HepG2 (cell line): ENCODE data around the gene NDRG3. TPM values are rescaled to one million over a fixed set of nuclear protein-coding genes. Genes with fewer than 3 reads are reported as not detected.

Source experiments
- ATAC-seq: fragments of 200-7000 bp; cut with Tn5 transposase; 3 replicates; pipeline ENCODE4 v1.9.1; 2020; ENCODE audit warnings: mild to moderate bottlenecking, moderate library complexity
- BruUV-seq: library from RNA; stranded (reverse); fragments of 400-500 nt; replicated peaks from 2 replicates; lab custom pipeline; 2021; lab: Mats Ljungman, UMichigan
- CTCF ChIA-PET: fragments of 300-600 bp; formaldehyde crosslinking; extraction: SDS; loops from one replicate; lab custom pipeline; 2021; ENCODE audit warnings: low total read pairs, inconsistent platforms, low intra/inter-chr PET ratio; lab: Yijun Ruan, JAX
- POLR2A ChIA-PET: fragments of 350-600 bp; sonication (Branson Sonifier 250); formaldehyde crosslinking; loops from one replicate; lab custom pipeline; 2020; ENCODE audit warnings: antibody characterized with exemption, inconsistent platforms; lab: Yijun Ruan, JAX
- DNase-seq: peaks from one replicate; pipeline ENCODE4 v3.0.0-alpha.2; 2015; ENCODE audit warnings: low spot score
- FAIRE-seq: peaks from 3 replicates; lab custom pipeline; 2011; peaks lifted over from hg19 to GRCh38; lab: Jason Lieb, UNC
- H2AFZ ChIP-seq: one replicate; pipeline ENCODE4 v1.6.1; 2011; ENCODE audit warnings: low read length, inconsistent platforms
- H3K27ac ChIP-seq: fragments of 300-600 bp; 3 replicates; pipeline ENCODE4 v1.8.0; 2011; ENCODE audit warnings: mixed run types, mild to moderate bottlenecking, mixed read lengths, low read length, inconsistent platforms; ENCODE audit not compliant: insufficient read depth; ENCODE audit errors: extremely low read length
- H3K27me3 ChIP-seq, 2 experiments: fragments of 200-600 bp in 1 of 2; 2 replicates in 1 of 2; 3 replicates in 1 of 2; pipeline versions ENCODE4 v1.6.0 to v1.8.0; 2011; ENCODE audit warnings: low read length in 2 of 2, mild to moderate bottlenecking in 2 of 2, moderate library complexity in 2 of 2, inconsistent platforms in 1 of 2; ENCODE audit not compliant: insufficient read depth in 2 of 2, control insufficient read depth in 1 of 2
- H3K36me3 ChIP-seq, 2 experiments: fragments of 200-600 bp in 1 of 2; replicated peaks in 1 of 2; 2 replicates in 1 of 2; 3 replicates in 1 of 2; pipeline versions ENCODE4 v1.5.1 to v1.8.0; 2011; ENCODE audit warnings: low read length in 2 of 2, inconsistent platforms in 1 of 2; ENCODE audit not compliant: insufficient read depth in 2 of 2, control insufficient read depth in 1 of 2
- H3K4me1 ChIP-seq: 2 replicates; pipeline ENCODE4 v1.5.1; 2012; ENCODE audit warnings: low read length, inconsistent platforms; ENCODE audit not compliant: insufficient read depth
- H3K4me2 ChIP-seq: 2 replicates; pipeline ENCODE4 v1.6.0; 2011; ENCODE audit warnings: low read depth, low read length, inconsistent platforms
- H3K4me3 ChIP-seq, 3 experiments: fragments of 200-600 bp in 1 of 3; sonication (generic), shearing (Covaris generic) in 1 of 3; replicated peaks in 1 of 3; 2 replicates each; pipeline ENCODE4 v1.5.1; 2011 to 2016; ENCODE audit warnings: low read length in 3 of 3, inconsistent platforms in 2 of 3, low read depth in 2 of 3, mild to moderate bottlenecking in 2 of 3, control low read depth in 1 of 3, mixed read lengths in 1 of 3; ENCODE audit not compliant: insufficient read depth in 1 of 3
- H3K79me2 ChIP-seq: one replicate; pipeline ENCODE4 v1.6.1; 2011; ENCODE audit warnings: low read length, inconsistent platforms; ENCODE audit not compliant: insufficient read depth
- H3K9ac ChIP-seq: 2 replicates; pipeline ENCODE4 v1.6.0; 2011; ENCODE audit warnings: mild to moderate bottlenecking, low read depth, low read length, inconsistent platforms; ENCODE audit not compliant: insufficient read depth
- H3K9me3 ChIP-seq: 2 replicates; pipeline ENCODE4 v1.5.1; 2012; ENCODE audit warnings: mild to moderate bottlenecking, low read length
- H4K20me1 ChIP-seq: 2 replicates; pipeline ENCODE4 v1.6.0; 2011; ENCODE audit warnings: inconsistent platforms, mild to moderate bottlenecking, low read length, moderate library complexity; ENCODE audit not compliant: insufficient read depth
- BORCS8-MEF2B ChIP-seq: sonication (generic); formaldehyde crosslinking; IDR thresholded peaks from 2 replicates; pipeline ENCODE4 v1.8.0; 2022; ENCODE audit warnings: mild to moderate bottlenecking, missing genetic modification reagents
- DR1 ChIP-seq: sonication (generic); formaldehyde crosslinking; IDR thresholded peaks from 2 replicates; pipeline ENCODE4 v1.8.0; 2021; ENCODE audit warnings: mild to moderate bottlenecking, missing genetic modification reagents, inconsistent platforms
- DZIP1 ChIP-seq: sonication (generic); formaldehyde crosslinking; IDR thresholded peaks from 2 replicates; pipeline ENCODE4 v1.5.0; 2020; ENCODE audit warnings: mild to moderate bottlenecking, missing genetic modification reagents
- KLF15 ChIP-seq: sonication (generic); formaldehyde crosslinking; IDR thresholded peaks from 2 replicates; pipeline ENCODE4 v1.8.1; 2023; ENCODE audit warnings: borderline replicate concordance, mild to moderate bottlenecking, inconsistent platforms, missing genetic modification reagents, mixed read lengths
- STAG1 ChIP-seq: sonication (generic); formaldehyde crosslinking; IDR thresholded peaks from 2 replicates; pipeline ENCODE4 v1.4.0; 2020; ENCODE audit warnings: missing genetic modification reagents
- TAF1 ChIP-seq: sonication (generic); formaldehyde crosslinking; IDR thresholded peaks from 2 replicates; pipeline ENCODE4 v1.4.0; 2020; ENCODE audit warnings: missing genetic modification reagents
- ZBTB25 ChIP-seq: IDR thresholded peaks from 2 replicates; pipeline ENCODE4 v1.6.1; 2018; ENCODE audit warnings: missing genetic modification reagents
- ZFP41 ChIP-seq: sonication (generic); formaldehyde crosslinking; IDR thresholded peaks from 2 replicates; pipeline ENCODE4 v1.4.0; 2020; ENCODE audit warnings: mild to moderate bottlenecking, missing genetic modification reagents, borderline replicate concordance
- ZNF232 ChIP-seq: sonication (generic); formaldehyde crosslinking; IDR thresholded peaks from 2 replicates; pipeline ENCODE4 v1.4.0; 2020; ENCODE audit warnings: missing genetic modification reagents, borderline replicate concordance
- ZNF234 ChIP-seq: sonication (generic); formaldehyde crosslinking; conservative IDR thresholded peaks from 2 replicates; pipeline ENCODE4 v1.5.1; 2020; ENCODE audit warnings: mild to moderate bottlenecking, missing genetic modification reagents
- ZNF333 ChIP-seq: sonication (generic); formaldehyde crosslinking; IDR thresholded peaks from 2 replicates; pipeline ENCODE4 v1.4.0; 2020; ENCODE audit warnings: mild to moderate bottlenecking, missing genetic modification reagents, borderline replicate concordance
- ZNF563 ChIP-seq: sonication (generic); formaldehyde crosslinking; IDR thresholded peaks from 2 replicates; pipeline ENCODE4 v1.8.0; 2022; ENCODE audit warnings: mild to moderate bottlenecking, moderate library complexity, missing genetic modification reagents
- WGBS: methylation state at CpG from one replicate; pipeline ENCODE4 v1.1.6; 2017; ENCODE audit warnings: low lambda C conversion rate; 5-methylcytosine and 5-hydroxymethylcytosine counted together
- in situ Hi-C: cut with HindIII; loops from 2 replicates; pipeline ENCODE4 v1.10.0; 2017; ENCODE audit warnings: low pct_unique_long_range_greater_than_20kb; ENCODE audit not compliant: extremely low pct_ligation_motif_present
- intact Hi-C: fragments of 100-400 bp; cut with micrococcal nuclease; formaldehyde crosslinking; loops from one replicate; pipeline ENCODE4 v1.10.0; 2022; ENCODE audit not compliant: unreplicated experiment
- polyA plus RNA-seq, 8 experiments: library from polyadenylated mRNA; depleted of rRNA in 3 of 8; stranded (reverse) in 7 of 8; unstranded in 1 of 8; fragments of >200 nt; fragmentation: Illumina TruSeq in 4 of 8; extraction: Trizol in 4 of 8; gene quantifications; 2 replicates each; pipeline versions ENCODE4 v1.2.1 to v1.2.3, GENCODE V29; 2011 to 2016; ENCODE audit warnings: low read depth in 4 of 8, missing spikeins in 1 of 8, mixed read lengths in 1 of 8; ENCODE audit not compliant: insufficient read depth in 1 of 8
- total RNA-seq, 5 experiments: library from RNA; depleted of rRNA; stranded (reverse); fragments of >200 nt; fragmentation: Illumina TruSeq; extraction: Trizol; gene quantifications; 2 replicates each; pipeline ENCODE4 v1.2.3, GENCODE V29; 2016; ENCODE audit warnings: low read depth in 1 of 5

NDRG3 gene
- total and polyA plus RNA-seq, 2 of the 13 experiments (the other 11 are each of a cell fraction or from before 2014, with no cell fraction given) = 36.0 to 40.5 TPM

- Histone ChIP-seq H2AFZ (no peak overlapping the region), H3K79me2 (peaks cover 12% of the 10 kb centered on the region), H3K9ac (no peak overlapping the region), H4K20me1 (no peaks in the 10 kb centered on the region), H3K4me2 (no peak overlapping the region), H3K36me3 (no peaks in the 10 kb centered on the region; a peak in 1 of 5 replicates), H3K27me3 (no peaks in the 10 kb centered on the region; a peak in 1 of 5 replicates), H3K4me3 (no peak overlapping the region), H3K9me3 (no peaks in the 10 kb centered on the region), H3K4me1 (peaks cover 13% of the 10 kb centered on the region), H3K27ac (no peak overlapping the region)
- ChIA-PET POLR2A (interaction anchor here (2.0 kb wide), 1 partner anchor 32 kb away, joined by 4 read pairs; the partner anchor contains the start of gene DSN1), CTCF (no interaction called here)
- FAIRE-seq = no peak
- no TSS peak for BruUV-seq
- in situ Hi-C loops = no loop called here
- DNase-seq = no peak
- 91% methylated on average over 4 of the region's 4 CpGs for WGBS
- intact Hi-C loops = no loop called here
- TF ChIP-seq KLF15 (no peak), DR1 (CRISPR knock-in tag) (no peak), DZIP1 (CRISPR knock-in tag) (no peak), BORCS8-MEF2B (CRISPR knock-in tag) (no peak), TAF1 (CRISPR knock-in tag) (no peak), ZNF232 (CRISPR knock-in tag) (no peak)
- ATAC-seq = no peak
Observed at GRCh38 chr20:36741072-36741471, 4.8 kb downstream of the NDRG3 start.

- Histone ChIP-seq H3K4me2 (no peak overlapping the region), H3K4me1 (peaks cover 38% of the 10 kb centered on the region), H3K9me3 (no peaks in the 10 kb centered on the region), H3K36me3 (no peaks in the 10 kb centered on the region; a peak in 1 of 5 replicates), H2AFZ (no peak overlapping the region), H3K79me2 (peaks cover 9% of the 10 kb centered on the region), H3K9ac (no peak overlapping the region), H4K20me1 (no peaks in the 10 kb centered on the region), H3K27ac (no peak overlapping the region), H3K27me3 (no peaks in the 10 kb centered on the region), H3K4me3 (no peak overlapping the region)
- no peak for DNase-seq
- no peak for FAIRE-seq
- CTCF ChIA-PET = no interaction called here
- 97% methylated on average over 6 of the region's 6 CpGs for WGBS
- ATAC-seq = no peak
- no TSS peak for BruUV-seq
- intact Hi-C loops (no loop called here), in situ Hi-C loops (no loop called here)
- POLR2A ChIA-PET = no interaction called here
- TF ChIP-seq ZFP41 = no peak
- TF ChIP-seq ZNF563 = no peak
- TF ChIP-seq ZNF234 (CRISPR knock-in tag) = no peak
- no peak for TF ChIP-seq ZNF333
- no peak for TF ChIP-seq ZBTB25 (CRISPR knock-in tag)
- no peak for TF ChIP-seq STAG1
Observed at GRCh38 chr20:36737183-36737499, 8.7 kb downstream of the NDRG3 start.
